SKM-1 (cell line): ENCODE measurements around the gene RTEL1.
"Not testable (repeated sequence)": the region's sequence is repeated elsewhere in the genome, so short reads cannot be mapped to it uniquely, and the experiment has no call there.

Source experiments
- DNase-seq: peaks from one replicate; lab custom pipeline; 2025; ENCODE audit not compliant: unreplicated experiment; lab: John Stamatoyannopoulos, UW

The RTEL1 gene

GRCh38 chr20:63648895-63649589, 9.1 kb upstream of the RTEL1 start:
- DNase-seq, result no peak

GRCh38 chr20:63650486-63650885, 7.6 kb upstream of the RTEL1 start:
- DNase-seq, result not testable (repeated sequence)

- DNase-seq, result no peak
These were observed 6.2 kb upstream of the RTEL1 start for GRCh38 chr20:63651942-63652191.

- DNase-seq, result no peak
These were observed 5.7 kb upstream of the RTEL1 start for GRCh38 chr20:63652192-63652980.

- peak; percentile 17 for DNase-seq
These were observed 4.8 kb upstream of the RTEL1 start, which contains the start of gene STMN3 for GRCh38 chr20:63653041-63653973. Gene STMN3, minus strand, starts transcription at chr20:63653424. Its CDS starts 79 bp downstream, at chr20:63653345.

- DNase-seq, result no peak
These were observed 4.0 kb upstream of the RTEL1 start for GRCh38 chr20:63653974-63654668.

- no peak for DNase-seq
These were observed 2.9 kb upstream of the RTEL1 start for GRCh38 chr20:63655249-63655648.

GRCh38 chr20:63656451-63656850, 1.7 kb upstream of the RTEL1 start:
- no peak for DNase-seq

GRCh38 chr20:63657260-63657936, 714 bp upstream of the RTEL1 start:
- no peak for DNase-seq

- DNase-seq, result no peak
These were observed 656 bp downstream of the RTEL1 start for GRCh38 chr20:63658749-63659187.

- DNase-seq, result no peak
These were observed 1.3 kb downstream of the RTEL1 start for GRCh38 chr20:63659370-63659769.

GRCh38 chr20:63660174-63660573, 2.1 kb downstream of the RTEL1 start:
- DNase-seq, result not testable (repeated sequence)

- no peak for DNase-seq
These were observed 2.5 kb downstream of the RTEL1 start for GRCh38 chr20:63660622-63661021.

- DNase-seq, result no peak
These were observed 3.0 kb downstream of the RTEL1 start for GRCh38 chr20:63661108-63661507.

- DNase-seq, result no peak
These were observed 4.1 kb downstream of the RTEL1 start for GRCh38 chr20:63661959-63662812.

- no peak for DNase-seq
These were observed 4.7 kb downstream of the RTEL1 start for GRCh38 chr20:63662813-63663189.

- DNase-seq, result no peak
These were observed 5.4 kb downstream of the RTEL1 start for GRCh38 chr20:63663332-63664066.

- no peak for DNase-seq
These were observed 6.2 kb downstream of the RTEL1 start for GRCh38 chr20:63664143-63664851.
